ENCODE measurements around the gene TTLL5. TPM values are rescaled to one million over a fixed set of nuclear protein-coding genes. Genes with fewer than 3 reads are reported as not detected.

Gene TTLL5
- total and polyA plus RNA-seq, 10 of the 15 experiments (the other 5 are each of a cell fraction or from before 2014, with no cell fraction given): 3.2 to 25.9 (median 13.8) TPM

- TF ChIP-seq NRF1 (conservative IDR thresholded peaks at IDR 0.05; ENCODE audit: low read depth, low read length) (no peak), NFYB (IDR thresholded peaks at IDR 0.05; ENCODE audit: insufficient read depth, low read depth, low read length) (no peak), IKZF1 (conservative IDR thresholded peaks at IDR 0.05) (no peak), NKRF (conservative IDR thresholded peaks at IDR 0.05) (no peak)
Observed at GRCh38 chr14:75751296-75751695, 90.2 kb downstream of the TTLL5 start (continued).

DNA sequence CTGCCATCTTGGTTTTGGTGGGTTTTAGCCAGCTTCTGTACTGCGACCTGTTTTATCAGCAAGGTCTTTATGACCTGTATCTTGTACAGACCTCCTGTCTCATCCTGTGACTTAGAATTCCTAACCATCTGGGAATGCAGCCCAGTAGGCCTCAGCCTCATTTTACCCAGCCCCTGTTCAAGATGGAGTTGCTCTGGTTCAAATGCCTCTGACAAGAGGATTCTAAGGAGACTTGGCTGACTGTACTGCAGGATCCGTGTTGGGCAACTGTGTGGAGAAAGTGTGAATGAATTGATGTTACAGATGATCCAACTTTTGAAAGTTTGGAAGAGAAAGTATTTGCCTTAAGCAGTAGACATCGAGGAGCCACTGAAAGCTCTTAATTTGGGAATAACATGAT, 91.0 kb downstream of the TTLL5 start:
- CTCF ChIA-PET: no interaction called here
- SMC1A ChIA-PET (ENCODE audit: uncharacterized antibody, unreplicated experiment): no interaction called here

More for the DNA sequence above, 91.0 kb downstream of the TTLL5 start:
- TF ChIP-seq BHLHE40 (IDR thresholded peaks at IDR 0.05; ENCODE audit: borderline replicate concordance in 1 of 2, low read depth in 2 of 2, low read length in 1 of 2) (no peak), SIN3A (IDR thresholded peaks at IDR 0.05; ENCODE audit: low read depth, low read length) (no peak), PKNOX1 (IDR thresholded peaks at IDR 0.05) (no peak), NFYB (IDR thresholded peaks at IDR 0.05; ENCODE audit: insufficient read depth, low read depth, low read length) (no peak), WRNIP1 (IDR thresholded peaks at IDR 0.05; ENCODE audit: borderline replicate concordance, low read depth, low read length) (no peak), MEF2A (IDR thresholded peaks at IDR 0.05; ENCODE audit: insufficient read depth, low read depth, low read length) (no peak), PAX8 (IDR thresholded peaks at IDR 0.05) (no peak), CBFB (IDR thresholded peaks at IDR 0.05; ENCODE audit: low read depth) (no peak), ZNF622 (IDR thresholded peaks at IDR 0.05) (no peak), ZNF217 (IDR thresholded peaks at IDR 0.05) (no peak), FOXK2 (IDR thresholded peaks at IDR 0.05) (no peak), ZNF274 (IDR thresholded peaks at IDR 0.05; ENCODE audit: insufficient read depth, insufficient read length) (no peak), IKZF2 (IDR thresholded peaks at IDR 0.05) (no peak)
- TF ChIP-seq, protein P1, sequence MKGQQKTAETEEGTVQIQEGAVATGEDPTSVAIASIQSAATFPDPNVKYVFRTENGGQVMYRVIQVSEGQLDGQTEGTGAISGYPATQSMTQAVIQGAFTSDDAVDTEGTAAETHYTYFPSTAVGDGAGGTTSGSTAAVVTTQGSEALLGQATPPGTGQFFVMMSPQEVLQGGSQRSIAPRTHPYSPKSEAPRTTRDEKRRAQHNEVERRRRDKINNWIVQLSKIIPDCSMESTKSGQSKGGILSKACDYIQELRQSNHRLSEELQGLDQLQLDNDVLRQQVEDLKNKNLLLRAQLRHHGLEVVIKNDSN (IDR thresholded peaks at IDR 0.05; ENCODE audit: borderline replicate concordance, extremely low read length, insufficient read depth, low read depth, low read length): no peak
- intact Hi-C loops (cut with micrococcal nuclease; ENCODE audit: unreplicated experiment) (no loop called here), in situ Hi-C loops (cut with MboI) (no loop called here)
- peaks cover 0 to 14% of the 10 kb centered on the region in 2 experiments; a peak in 2 of 4 replicates for H3K36me3 ChIP-seq (ENCODE audit: control insufficient read depth in 2 of 2, insufficient read depth in 2 of 2, low read length in 1 of 2)
- ATAC-seq (no peak), DNase-seq (ENCODE audit: low read depth, low spot score) (no peak), FAIRE-seq (no peak)
- H3K27ac ChIP-seq (ENCODE audit: control insufficient read depth, insufficient read depth): no peak overlapping the region
- H3K27me3 ChIP-seq (replicated peaks in 1 of 2; ENCODE audit: control insufficient read depth in 2 of 2, insufficient read depth in 2 of 2, low read length in 1 of 2): no peaks in the 10 kb centered on the region
- no peak overlapping the region for H2AFZ ChIP-seq (ENCODE audit: control insufficient read depth, low read depth, low read length)
- H3K4me1 ChIP-seq (ENCODE audit: control insufficient read depth, insufficient read depth, low read length): peaks cover under 1% of the 10 kb centered on the region; the same call in 1 of the 2 replicates
- H3K4me2 ChIP-seq (ENCODE audit: control insufficient read depth, insufficient read depth): no peak overlapping the region
- H3K79me2 ChIP-seq (ENCODE audit: control insufficient read depth, insufficient read depth, low read length): no peaks in the 10 kb centered on the region
- H3K9me3 ChIP-seq (replicated peaks; ENCODE audit: control insufficient read depth, insufficient read depth, low read length): no peaks in the 10 kb centered on the region; the same call in 2 of the 3 replicates
- ChIA-PET RAD21 (ENCODE audit: unreplicated experiment) (no interaction called here), POLR2A (no interaction called here)
- no TSS peak for BruUV-seq (replicated peaks)
- WGBS (ENCODE audit: insufficient coverage, insufficient replicate concordance, low lambda C conversion rate, missing lambda C conversion rate): 98% methylated on average over 3 of the region's 3 CpGs
- no peak overlapping the region for H3K9ac ChIP-seq (ENCODE audit: control insufficient read depth, insufficient read depth, low read length)
- no peaks in the 10 kb centered on the region for H4K20me1 ChIP-seq (ENCODE audit: control insufficient read depth, insufficient read depth)
- H3K4me3 ChIP-seq: no peak overlapping the region
